Esophagus squamous epithelium (tissue), 4 donors: ENCODE measurements around the gene SLC7A9.
"Not testable (repeated sequence)": the region's sequence is repeated elsewhere in the genome, so short reads cannot be mapped to it uniquely, and the experiment has no call there.

Experiments used
- POLR2A ChIP-seq, 4 donors: fragments of 450-650 bp; IDR thresholded peaks; one replicate each; pipeline ENCODE4 v1.6.1; 2017; ENCODE audit warnings: antibody characterized with exemption in 4 of 4, mild to moderate bottlenecking in 4 of 4, moderate library complexity in 3 of 4
- TF ChIP-seq, protein P1 (sequence below), 6 experiments: fragments of 450-650 bp in 4 of 6; fragments of 200-600 bp in 2 of 6; sonication (generic) in 2 of 6; IDR thresholded peaks; one replicate each; pipeline ENCODE4 v1.5.1; 2016 to 2019; ENCODE audit warnings: antibody characterized with exemption in 6 of 6, mild to moderate bottlenecking in 4 of 6, moderate library complexity in 4 of 6

- TF ChIP-seq, protein P1, sequence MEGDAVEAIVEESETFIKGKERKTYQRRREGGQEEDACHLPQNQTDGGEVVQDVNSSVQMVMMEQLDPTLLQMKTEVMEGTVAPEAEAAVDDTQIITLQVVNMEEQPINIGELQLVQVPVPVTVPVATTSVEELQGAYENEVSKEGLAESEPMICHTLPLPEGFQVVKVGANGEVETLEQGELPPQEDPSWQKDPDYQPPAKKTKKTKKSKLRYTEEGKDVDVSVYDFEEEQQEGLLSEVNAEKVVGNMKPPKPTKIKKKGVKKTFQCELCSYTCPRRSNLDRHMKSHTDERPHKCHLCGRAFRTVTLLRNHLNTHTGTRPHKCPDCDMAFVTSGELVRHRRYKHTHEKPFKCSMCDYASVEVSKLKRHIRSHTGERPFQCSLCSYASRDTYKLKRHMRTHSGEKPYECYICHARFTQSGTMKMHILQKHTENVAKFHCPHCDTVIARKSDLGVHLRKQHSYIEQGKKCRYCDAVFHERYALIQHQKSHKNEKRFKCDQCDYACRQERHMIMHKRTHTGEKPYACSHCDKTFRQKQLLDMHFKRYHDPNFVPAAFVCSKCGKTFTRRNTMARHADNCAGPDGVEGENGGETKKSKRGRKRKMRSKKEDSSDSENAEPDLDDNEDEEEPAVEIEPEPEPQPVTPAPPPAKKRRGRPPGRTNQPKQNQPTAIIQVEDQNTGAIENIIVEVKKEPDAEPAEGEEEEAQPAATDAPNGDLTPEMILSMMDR (IDR thresholded peaks at IDR 0.05): not testable (repeated sequence)
- TF ChIP-seq POLR2A (IDR thresholded peaks at IDR 0.05): not testable (repeated sequence)
Measured at GRCh38 chr19:32833388-32833787, 36.2 kb downstream of the SLC7A9 start.
